ENCODE measurements around the gene UBE2S. TPM values are rescaled to one million over a fixed set of nuclear protein-coding genes. Genes with fewer than 3 reads are reported as not detected.

Gene UBE2S
- total and polyA plus RNA-seq, 10 of the 15 experiments (the other 5 are each of a cell fraction or from before 2014, with no cell fraction given): 2.3 to 640 (median 127) TPM

GRCh38 chr19:55391702-55392615, 15.6 kb downstream of the UBE2S start:
- H3K79me2 ChIP-seq (ENCODE audit: control insufficient read depth, insufficient read depth, low read length): peaks cover 20% of the 10 kb centered on the region
- in situ Hi-C loops (cut with MboI) (no loop called here), intact Hi-C loops (cut with micrococcal nuclease; ENCODE audit: unreplicated experiment) (no loop called here)
- SMC1A ChIA-PET (ENCODE audit: uncharacterized antibody, unreplicated experiment): no interaction called here
- no peaks in the 10 kb centered on the region for H3K9me3 ChIP-seq (replicated peaks; ENCODE audit: control insufficient read depth, insufficient read depth, low read length)
- no peak overlapping the region for H3K4me3 ChIP-seq
- H3K36me3 ChIP-seq (ENCODE audit: control insufficient read depth in 2 of 2, insufficient read depth in 2 of 2, low read length in 1 of 2): peaks cover 14 to 23% of the 10 kb centered on the region in 2 experiments; a peak in 3 of 4 replicates
- DNase-seq (ENCODE audit: low read depth, low spot score) (no peak), FAIRE-seq (no peak), ATAC-seq (no peak)
- H3K27me3 ChIP-seq (replicated peaks in 1 of 2; ENCODE audit: control insufficient read depth in 2 of 2, insufficient read depth in 2 of 2, low read length in 1 of 2): no peaks in the 10 kb centered on the region
- no peak overlapping the region for H2AFZ ChIP-seq (ENCODE audit: control insufficient read depth, low read depth, low read length)
- no peak overlapping the region for H3K4me2 ChIP-seq (ENCODE audit: control insufficient read depth, insufficient read depth)
- H4K20me1 ChIP-seq (ENCODE audit: control insufficient read depth, insufficient read depth): peaks cover 7% of the 10 kb centered on the region
- no peak overlapping the region for H3K9ac ChIP-seq (ENCODE audit: control insufficient read depth, insufficient read depth, low read length)
- 38% methylated on average over 18 of the region's 18 CpGs for WGBS (ENCODE audit: insufficient coverage, insufficient replicate concordance, low lambda C conversion rate, missing lambda C conversion rate)
- H3K27ac ChIP-seq (ENCODE audit: control insufficient read depth, insufficient read depth): no peak overlapping the region
- peaks cover 16% of the 10 kb centered on the region for H3K4me1 ChIP-seq (ENCODE audit: control insufficient read depth, insufficient read depth, low read length)
- TF ChIP-seq ZNF592 (IDR thresholded peaks at IDR 0.05): no peak
- TF ChIP-seq HDAC2 (IDR thresholded peaks at IDR 0.05): no peak
- TF ChIP-seq IRF5 (IDR thresholded peaks at IDR 0.05; ENCODE audit: borderline replicate concordance): no peak
- TF ChIP-seq CREM (IDR thresholded peaks at IDR 0.05; ENCODE audit: low read depth): no peak
- no peak for TF ChIP-seq IRF4 (IDR thresholded peaks at IDR 0.05; ENCODE audit: low read depth, low read length)
- no peak for TF ChIP-seq ASH2L (IDR thresholded peaks at IDR 0.05; ENCODE audit: borderline replicate concordance, low read depth)
- TF ChIP-seq RELA (IDR thresholded peaks at IDR 0.05; ENCODE audit: borderline replicate concordance, partially characterized antibody): no peak
- TF ChIP-seq NFYB (IDR thresholded peaks at IDR 0.05; ENCODE audit: insufficient read depth, low read depth, low read length): no peak
- no peak for TF ChIP-seq E2F4 (IDR thresholded peaks at IDR 0.05; ENCODE audit: low read depth, low read length)
- no peak for TF ChIP-seq CEBPZ (IDR thresholded peaks at IDR 0.05; ENCODE audit: low read depth, low read length)
- no peak for TF ChIP-seq BACH1 (IDR thresholded peaks at IDR 0.05; ENCODE audit: borderline replicate concordance)
- no peak for TF ChIP-seq MAX (IDR thresholded peaks at IDR 0.05; ENCODE audit: low read depth, low read length)
- POLR2A ChIA-PET: interaction anchor here (0.5 to 0.6 kb wide), 3 partner anchors 277 to 747 kb away, joined by 3 to 7 read pairs (median 4); no protein-coding TSS in a partner anchor
- no TSS peak for BruUV-seq (replicated peaks)
- CTCF ChIA-PET: interaction anchor here (0.6 to 1.4 kb wide), 2 partner anchors 90 kb away, joined by 3 to 4 read pairs; no protein-coding TSS in a partner anchor
- RAD21 ChIA-PET (ENCODE audit: unreplicated experiment): interaction anchor here (0.9 to 1.2 kb wide), 2 partner anchors 12 to 99 kb away, joined by 3 to 4 read pairs; no protein-coding TSS in a partner anchor
